Left hindlimb (tissue), 1 donor: ENCODE results near the gene RBM25.
"Not testable (repeated sequence)": the region's sequence is repeated elsewhere in the genome, so short reads cannot be mapped to it uniquely, and the experiment has no call there.

ENCODE experiments used
- DNase-seq: peaks from one replicate; pipeline ENCODE4 v3.0.0-alpha.2; 2018

RBM25 gene

GRCh38 chr14:73058224-73058921 lies at the start of gene RBM25:
Gene RBM25, plus strand, starts transcription at chr14:73058534. Its CDS starts 13,108 bp downstream, at chr14:73071642.
- peak; percentile 97 for DNase-seq

GRCh38 chr14:73011189-73011588 lies 47.1 kb upstream of the RBM25 start:
- DNase-seq: not testable (repeated sequence)

GRCh38 chr14:73014105-73014504 lies 44.2 kb upstream of the RBM25 start:
- no peak for DNase-seq

- DNase-seq: not testable (repeated sequence)
Observed at GRCh38 chr14:73015552-73015951, 42.8 kb upstream of the RBM25 start.

- DNase-seq: not testable (repeated sequence)
Observed at GRCh38 chr14:73016011-73016410, 42.3 kb upstream of the RBM25 start.

- DNase-seq: no peak
Observed at GRCh38 chr14:73022051-73022450, 36.3 kb upstream of the RBM25 start.

- no peak for DNase-seq
Observed at GRCh38 chr14:73025544-73025943, 32.8 kb upstream of the RBM25 start.

- DNase-seq: no peak
Observed at GRCh38 chr14:73026243-73026844, 32.0 kb upstream of the RBM25 start.

GRCh38 chr14:73026845-73027542 lies 31.3 kb upstream of the RBM25 start, which contains the start of gene ZFYVE1:
Gene ZFYVE1, minus strand, starts transcription at chr14:73027106. Its CDS starts 2,598 bp downstream, at chr14:73024508.
- peak; percentile 98 for DNase-seq

GRCh38 chr14:73027546-73027945 lies 30.8 kb upstream of the RBM25 start:
- DNase-seq: no peak

- DNase-seq: no peak
Observed at GRCh38 chr14:73027984-73028383, 30.4 kb upstream of the RBM25 start.

- DNase-seq: not testable (repeated sequence)
Observed at GRCh38 chr14:73036706-73037450, 21.5 kb upstream of the RBM25 start.

- DNase-seq: no peak
Observed at GRCh38 chr14:73047808-73048207, 10.5 kb upstream of the RBM25 start.

GRCh38 chr14:73049428-73049827 lies 8.9 kb upstream of the RBM25 start:
- DNase-seq: no peak

GRCh38 chr14:73055251-73055650 lies 3.1 kb upstream of the RBM25 start:
- DNase-seq: no peak

GRCh38 chr14:73057944-73058223 lies 450 bp upstream of the RBM25 start:
- DNase-seq: no peak

GRCh38 chr14:73058922-73059673 lies 764 bp downstream of the RBM25 start:
- no peak for DNase-seq

GRCh38 chr14:73069585-73069984 lies 11.3 kb downstream of the RBM25 start:
- no peak for DNase-seq

GRCh38 chr14:73091044-73091443 lies 32.7 kb downstream of the RBM25 start:
- no peak for DNase-seq

- DNase-seq: no peak
Observed at GRCh38 chr14:73097421-73097820, 39.1 kb downstream of the RBM25 start.

GRCh38 chr14:73100334-73100733 lies 42.0 kb downstream of the RBM25 start:
- DNase-seq: no peak

GRCh38 chr14:73102806-73103497 lies 44.6 kb downstream of the RBM25 start:
- DNase-seq: no peak
